Trophoblast cell (in vitro differentiated cells and primary cell): ENCODE measurements around the gene ZFYVE1.

ENCODE experiments used
- DNase-seq, 2 donors: peaks; one replicate each; pipeline ENCODE4 v3.0.0-alpha.2; 2016
- H2AFZ ChIP-seq: 2 replicates; pipeline ENCODE4 v1.6.1; 2013; ENCODE audit warnings: low read length, moderate library complexity, mild to moderate bottlenecking; ENCODE audit not compliant: insufficient read depth, poor library complexity
- H2AK5ac ChIP-seq: 2 replicates; pipeline ENCODE4 v1.6.1; 2013; ENCODE audit warnings: mild to moderate bottlenecking, low read length
- H2BK120ac ChIP-seq: 2 replicates; pipeline ENCODE4 v1.6.1; 2013; ENCODE audit warnings: low read length, mild to moderate bottlenecking, moderate library complexity; ENCODE audit not compliant: insufficient read depth, poor library complexity
- H2BK12ac ChIP-seq: 2 replicates; pipeline ENCODE4 v1.6.1; 2013; ENCODE audit warnings: mild to moderate bottlenecking, low read length, moderate library complexity
- H2BK5ac ChIP-seq: 2 replicates; pipeline ENCODE4 v1.6.1; 2013; ENCODE audit warnings: low read length, low read depth, moderate library complexity, mild to moderate bottlenecking; ENCODE audit not compliant: poor library complexity
- H3K14ac ChIP-seq: 2 replicates; pipeline ENCODE4 v1.6.1; 2013; ENCODE audit warnings: mild to moderate bottlenecking, low read length
- H3K18ac ChIP-seq: 2 replicates; pipeline ENCODE4 v1.6.1; 2013; ENCODE audit warnings: mild to moderate bottlenecking, low read length
- H3K23ac ChIP-seq: 2 replicates; pipeline ENCODE4 v1.6.1; 2013; ENCODE audit warnings: low read length
- H3K27ac ChIP-seq: 2 replicates; pipeline ENCODE4 v1.5.1; 2013; ENCODE audit warnings: low read depth, mild to moderate bottlenecking, inconsistent platforms, low read length, moderate library complexity
- H3K27me3 ChIP-seq: 2 replicates; pipeline ENCODE4 v1.6.1; 2013; ENCODE audit warnings: inconsistent platforms, mild to moderate bottlenecking, low read length, moderate library complexity; ENCODE audit not compliant: insufficient read depth
- H3K36me3 ChIP-seq, 2 experiments: 1 replicate in 1 of 2; 2 replicates in 1 of 2; pipeline ENCODE4 v1.6.1; 2013; ENCODE audit warnings: low read length in 2 of 2, mild to moderate bottlenecking in 2 of 2, moderate library complexity in 1 of 2; ENCODE audit not compliant: insufficient read depth in 2 of 2, control insufficient read depth in 1 of 2
- H3K4ac ChIP-seq: 2 replicates; pipeline ENCODE4 v1.6.1; 2013; ENCODE audit warnings: low read depth, mild to moderate bottlenecking, low read length, moderate library complexity
- H3K4me1 ChIP-seq, 2 experiments: 1 replicate in 1 of 2; 2 replicates in 1 of 2; pipeline ENCODE4 v1.6.1; 2013; ENCODE audit warnings: low read length in 2 of 2, mild to moderate bottlenecking in 2 of 2, moderate library complexity in 1 of 2; ENCODE audit not compliant: insufficient read depth in 2 of 2, control insufficient read depth in 1 of 2
- H3K4me2 ChIP-seq: 2 replicates; pipeline ENCODE4 v1.6.1; 2013; ENCODE audit warnings: inconsistent platforms, mild to moderate bottlenecking, low read length, moderate library complexity
- H3K4me3 ChIP-seq: 2 replicates; pipeline ENCODE4 v1.5.1; 2013; ENCODE audit warnings: mild to moderate bottlenecking, low read depth, low read length, inconsistent platforms
- H3K79me1 ChIP-seq: one replicate; pipeline ENCODE4 v1.6.1; 2013; ENCODE audit warnings: low read length
- H3K79me2 ChIP-seq: 2 replicates; pipeline ENCODE4 v1.6.1; 2013; ENCODE audit warnings: low read length, mild to moderate bottlenecking; ENCODE audit not compliant: control insufficient read depth, insufficient read depth, poor library complexity
- H3K9ac ChIP-seq: 2 replicates; pipeline ENCODE4 v1.6.1; 2013; ENCODE audit warnings: mild to moderate bottlenecking, low read length
- H3K9me3 ChIP-seq: 2 replicates; pipeline ENCODE4 v1.6.1; 2013; ENCODE audit warnings: low read depth, mild to moderate bottlenecking, control low read depth, inconsistent platforms, low read length; ENCODE audit not compliant: insufficient read depth
- H4K12ac ChIP-seq: 2 replicates; pipeline ENCODE4 v1.6.1; 2013; ENCODE audit warnings: low read depth, mild to moderate bottlenecking, low read length, moderate library complexity
- H4K8ac ChIP-seq: 2 replicates; pipeline ENCODE4 v1.6.1; 2013; ENCODE audit warnings: low read depth, mild to moderate bottlenecking, low read length, moderate library complexity
- H4K91ac ChIP-seq: one replicate; pipeline ENCODE4 v1.6.1; 2013; ENCODE audit warnings: low read depth, mild to moderate bottlenecking, low read length, moderate library complexity
- WGBS: extraction: QIAGEN DNeasy Blood & Tissue Kit; methylation state at CpG from one replicate; pipeline ENCODE4 v1.1.7; 2013; ENCODE audit warnings: missing lambda C conversion rate; ENCODE audit not compliant: insufficient read length, insufficient coverage; ENCODE audit errors: extremely low coverage; 5-methylcytosine and 5-hydroxymethylcytosine counted together

ZFYVE1 gene

DNA sequence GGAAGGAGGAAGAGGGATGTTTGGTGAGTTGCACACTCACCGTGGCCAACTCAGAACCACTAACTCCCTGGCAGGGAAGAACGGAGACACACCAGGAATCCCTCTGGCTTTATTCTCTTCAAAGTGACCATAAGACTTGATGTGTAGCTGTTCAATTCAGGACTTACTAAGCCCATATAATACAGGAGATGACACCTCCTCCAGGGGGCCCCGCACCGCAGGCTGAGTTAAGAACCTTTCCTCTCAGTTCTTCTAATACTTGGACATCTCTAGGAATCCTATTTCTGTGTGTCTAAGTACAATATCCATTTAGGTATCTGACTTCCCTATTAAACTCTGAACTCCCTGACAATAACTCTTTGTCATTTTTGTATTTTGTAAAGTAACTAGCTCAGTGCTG lies 51.1 kb downstream of the ZFYVE1 start:
- Histone ChIP-seq H2AFZ (no peak overlapping the region), H2AK5ac (no peak overlapping the region), H3K23ac (no peak overlapping the region), H3K14ac (no peak overlapping the region), H4K12ac (no peak overlapping the region), H3K4me3 (no peak overlapping the region), H4K91ac (no peak overlapping the region), H3K27ac (no peak overlapping the region), H3K4me2 (no peak overlapping the region), H3K9me3 (no peaks in the 10 kb centered on the region), H3K9ac (no peak overlapping the region), H4K8ac (no peak overlapping the region), H2BK120ac (no peak overlapping the region), H3K79me1 (no peaks in the 10 kb centered on the region), H3K79me2 (no peaks in the 10 kb centered on the region), H3K36me3 (peaks cover 50 to 59% of the 10 kb centered on the region in 2 experiments), H3K4me1 (no peaks in the 10 kb centered on the region), H3K4ac (no peak overlapping the region), H2BK5ac (no peak overlapping the region), H3K27me3 (no peaks in the 10 kb centered on the region), H2BK12ac (no peak overlapping the region), H3K18ac (no peak overlapping the region)
- WGBS: no CpG with 5 or more reads among the region's 4 CpGs
- no peak for DNase-seq

DNA sequence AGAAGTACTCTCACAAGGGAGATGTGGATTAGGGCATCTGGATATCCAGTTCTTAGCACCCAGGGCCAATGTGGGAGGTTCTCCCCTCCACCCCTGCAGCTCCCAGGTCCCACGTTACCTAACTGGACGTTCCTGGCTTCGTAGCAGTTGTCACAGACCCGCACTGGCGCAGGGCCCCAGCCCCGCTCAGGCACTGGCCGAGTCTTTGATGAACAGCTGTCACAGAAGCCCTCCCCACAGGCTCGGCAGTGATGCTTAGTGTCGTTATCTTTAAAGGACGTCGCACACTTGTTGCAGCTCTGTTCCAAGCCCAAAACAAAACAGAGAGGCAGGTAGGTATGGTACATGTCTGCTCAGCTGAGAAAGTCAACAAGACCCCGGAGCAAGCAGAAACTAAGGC lies 52.2 kb downstream of the ZFYVE1 start:
- no peak for DNase-seq

DNA sequence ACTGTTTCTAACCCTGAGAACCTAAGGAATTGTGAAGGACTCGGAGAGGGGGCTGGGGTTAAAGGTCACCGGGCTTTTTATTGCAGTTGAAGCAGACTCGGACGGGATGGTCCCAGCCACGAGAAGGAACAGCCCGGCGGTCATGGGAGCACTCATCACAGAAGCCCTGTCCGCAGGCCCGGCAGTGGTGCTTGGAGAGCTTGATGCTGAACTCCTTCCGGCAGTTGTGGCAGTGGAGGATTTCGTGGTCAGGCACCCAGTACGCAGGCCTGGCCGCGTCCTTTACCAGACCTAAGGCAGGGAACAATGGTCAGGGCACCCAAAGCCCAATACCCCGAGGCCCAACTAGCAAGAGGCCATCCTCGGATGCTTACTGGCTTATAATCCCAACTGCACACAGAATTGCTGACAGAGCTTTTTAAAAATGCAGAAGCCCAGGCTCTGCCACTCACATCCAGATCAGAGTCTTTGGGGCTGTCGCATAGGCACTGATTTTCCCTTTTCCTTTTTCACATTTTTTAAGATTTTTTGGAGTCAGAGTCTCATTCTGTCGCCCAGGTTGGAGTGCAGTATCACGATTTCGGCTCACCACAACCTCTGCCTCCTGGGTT lies 56.0 kb downstream of the ZFYVE1 start:
- Histone ChIP-seq H3K79me2 (no peaks in the 10 kb centered on the region), H3K4ac (no peak overlapping the region), H2AK5ac (no peak overlapping the region), H3K27me3 (no peaks in the 10 kb centered on the region), H3K4me1 (no peaks in the 10 kb centered on the region), H3K9ac (no peak overlapping the region), H3K18ac (no peak overlapping the region), H2BK120ac (no peak overlapping the region), H4K12ac (no peak overlapping the region), H3K4me2 (no peak overlapping the region), H4K8ac (no peak overlapping the region), H3K14ac (no peak overlapping the region), H2BK12ac (no peak overlapping the region), H4K91ac (no peak overlapping the region), H3K36me3 (peaks cover 51 to 56% of the 10 kb centered on the region in 2 experiments), H3K9me3 (no peaks in the 10 kb centered on the region), H3K27ac (no peak overlapping the region), H3K4me3 (no peak overlapping the region), H3K23ac (no peak overlapping the region), H2BK5ac (no peak overlapping the region), H2AFZ (no peak overlapping the region), H3K79me1 (no peaks in the 10 kb centered on the region)
- DNase-seq: no peak
- no CpG with 5 or more reads among the region's 20 CpGs for WGBS

More for the DNA sequence above, 52.2 kb downstream of the ZFYVE1 start:
- Histone ChIP-seq H2AK5ac (no peak overlapping the region), H2BK120ac (no peak overlapping the region), H4K8ac (no peak overlapping the region), H3K4me1 (no peaks in the 10 kb centered on the region), H3K14ac (no peak overlapping the region), H3K9ac (no peak overlapping the region), H2AFZ (no peak overlapping the region), H3K4me2 (no peak overlapping the region), H2BK5ac (no peak overlapping the region), H3K79me2 (no peaks in the 10 kb centered on the region), H2BK12ac (no peak overlapping the region), H3K36me3 (peaks cover 60 to 61% of the 10 kb centered on the region in 2 experiments), H3K9me3 (no peaks in the 10 kb centered on the region), H3K27me3 (no peaks in the 10 kb centered on the region), H3K27ac (no peak overlapping the region), H3K4me3 (no peak overlapping the region), H3K23ac (no peak overlapping the region), H3K79me1 (no peaks in the 10 kb centered on the region), H3K18ac (no peak overlapping the region), H4K91ac (no peak overlapping the region), H4K12ac (no peak overlapping the region), H3K4ac (no peak overlapping the region)
- WGBS: no CpG with 5 or more reads among the region's 12 CpGs

DNA sequence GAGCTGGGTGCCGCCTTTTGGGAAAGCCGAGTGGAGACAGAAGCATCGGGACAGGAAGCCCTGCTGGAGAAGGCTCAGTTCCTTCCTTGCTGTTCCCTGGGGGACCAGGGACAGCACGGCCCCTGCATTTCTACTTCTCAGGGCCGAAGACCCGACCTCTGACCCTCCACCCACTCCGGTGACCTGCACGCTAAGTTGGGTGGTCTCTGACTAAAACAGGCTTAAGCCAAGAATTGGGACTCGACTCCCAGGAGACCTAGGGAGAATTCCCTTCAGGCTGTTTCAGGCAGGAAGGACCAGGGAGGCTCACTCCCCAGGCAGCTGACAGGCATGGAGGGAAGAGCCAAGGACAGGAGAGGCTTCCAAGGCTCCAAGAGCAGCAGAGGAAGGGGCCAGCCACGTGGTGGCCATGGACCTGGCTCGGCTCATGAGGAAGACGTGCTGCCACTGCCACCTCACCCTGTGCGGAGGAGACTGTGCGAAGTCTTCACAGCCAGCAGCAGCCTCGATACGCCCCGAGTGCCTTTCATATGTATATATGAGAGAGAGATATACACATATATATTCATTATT lies 56.8 kb downstream of the ZFYVE1 start:
- H2BK12ac ChIP-seq: no peak overlapping the region
- no peak overlapping the region for H3K4me2 ChIP-seq
- H4K91ac ChIP-seq: no peak overlapping the region
- no peak overlapping the region for H4K8ac ChIP-seq
- no peaks in the 10 kb centered on the region for H3K79me1 ChIP-seq
- DNase-seq: no peak
- no peak overlapping the region for H2BK5ac ChIP-seq
- no peak overlapping the region for H2BK120ac ChIP-seq
- no peak overlapping the region for H3K23ac ChIP-seq
- no peak overlapping the region for H2AFZ ChIP-seq
- H3K14ac ChIP-seq: no peak overlapping the region
- no peaks in the 10 kb centered on the region for H3K27me3 ChIP-seq
- H2AK5ac ChIP-seq: no peak overlapping the region
- WGBS: no CpG with 5 or more reads among the region's 17 CpGs
- no peaks in the 10 kb centered on the region for H3K4me1 ChIP-seq
- no peak overlapping the region for H3K4ac ChIP-seq
- H4K12ac ChIP-seq: no peak overlapping the region
- no peak overlapping the region for H3K18ac ChIP-seq
- no peak overlapping the region for H3K27ac ChIP-seq
- H3K9ac ChIP-seq: no peak overlapping the region
- H3K79me2 ChIP-seq: no peaks in the 10 kb centered on the region
- no peak overlapping the region for H3K4me3 ChIP-seq
- peaks cover 47 to 50% of the 10 kb centered on the region in 2 experiments for H3K36me3 ChIP-seq
- no peaks in the 10 kb centered on the region for H3K9me3 ChIP-seq
